SK-N-SH (cell line): ENCODE results near the gene NRG3. TPM values are rescaled to one million over a fixed set of nuclear protein-coding genes. Genes with fewer than 3 reads are reported as not detected.

Source experiments
- CTCF ChIA-PET: fragments of 300-600, 350-600 bp; formaldehyde crosslinking; extraction: SDS; loops from one replicate; lab custom pipeline; 2021; lab: Yijun Ruan, JAX
- POLR2A ChIA-PET: fragments of 350-600 bp; sonication (Branson Sonifier 250); formaldehyde crosslinking; extraction: SDS; loops from one replicate; lab custom pipeline; 2020; ENCODE audit warnings: antibody characterized with exemption, inconsistent platforms; lab: Yijun Ruan, JAX
- DNase-seq: peaks from one replicate; pipeline ENCODE4 v3.0.0; 2012
- H2AFZ ChIP-seq: fragments of 200-600 bp; sonication (generic); 2 replicates; pipeline ENCODE4 v1.8.1; 2016; ENCODE audit warnings: antibody characterized with exemption, mild to moderate bottlenecking, low read depth
- H3F3A ChIP-seq: fragments of 200-600 bp; sonication (generic); replicated peaks from 2 replicates; pipeline ENCODE3; 2016; ENCODE audit warnings: antibody characterized with exemption, mild to moderate bottlenecking; ENCODE audit not compliant: insufficient read depth
- H3K27ac ChIP-seq, 2 experiments: fragments of 200-500 bp in 1 of 2; fragments of 200-600 bp in 1 of 2; sonication (Bioruptor generic) in 1 of 2; sonication (generic), shearing (Covaris generic) in 1 of 2; 2 replicates each; pipeline versions ENCODE4 v1.5.1 to v1.6.1; 2014 to 2016; ENCODE audit warnings: low read depth in 2 of 2, inconsistent platforms in 1 of 2, low read length in 1 of 2, mild to moderate bottlenecking in 1 of 2, mixed read lengths in 1 of 2
- H3K27me3 ChIP-seq: fragments of 200-600 bp; sonication (generic), shearing (Covaris generic); 2 replicates; pipeline ENCODE4 v1.6.1; 2016; ENCODE audit warnings: mixed run types; ENCODE audit not compliant: insufficient read depth
- H3K36me3 ChIP-seq, 2 experiments: fragments of 200-500 bp in 1 of 2; fragments of 200-600 bp in 1 of 2; sonication (Bioruptor generic) in 1 of 2; sonication (generic) in 1 of 2; replicated peaks in 1 of 2; 2 replicates each; pipeline versions ENCODE3 to v1.5.1; 2014 to 2016; ENCODE audit warnings: low read length in 1 of 2, mild to moderate bottlenecking in 1 of 2; ENCODE audit not compliant: insufficient read depth in 2 of 2, control insufficient read depth in 1 of 2
- H3K4me1 ChIP-seq, 2 experiments: fragments of 200-500 bp in 1 of 2; fragments of 200-600 bp in 1 of 2; sonication (Bioruptor generic) in 1 of 2; sonication (generic), shearing (Covaris generic) in 1 of 2; 2 replicates each; pipeline versions ENCODE4 v1.5.1 to v1.6.1; 2014 to 2016; ENCODE audit warnings: low read depth in 1 of 2, low read length in 1 of 2, mixed run types in 1 of 2; ENCODE audit not compliant: insufficient read depth in 2 of 2, control insufficient read depth in 1 of 2
- H3K4me2 ChIP-seq: fragments of 200-600 bp; sonication (generic), shearing (Covaris generic); 2 replicates; pipeline ENCODE4 v1.6.1; 2017; ENCODE audit warnings: mixed run types
- H3K4me3 ChIP-seq, 2 experiments: fragments of 200-500 bp in 1 of 2; fragments of 200-600 bp in 1 of 2; sonication (Bioruptor generic) in 1 of 2; sonication (generic), shearing (Covaris generic) in 1 of 2; 2 replicates each; pipeline versions ENCODE4 v1.5.1 to v1.8.1; 2014 to 2016; ENCODE audit warnings: low read depth in 2 of 2, inconsistent platforms in 1 of 2, low read length in 1 of 2, mild to moderate bottlenecking in 1 of 2, mixed read lengths in 1 of 2, moderate library complexity in 1 of 2
- H3K79me2 ChIP-seq: fragments of 200-600 bp; sonication (generic); 2 replicates; pipeline ENCODE4 v1.8.1; 2017; ENCODE audit warnings: mild to moderate bottlenecking; ENCODE audit not compliant: insufficient read depth
- H3K9ac ChIP-seq: fragments of 200-600 bp; sonication (generic); 2 replicates; pipeline ENCODE4 v1.6.1; 2017; ENCODE audit warnings: mixed run types
- H3K9me2 ChIP-seq: fragments of 200-600 bp; sonication (generic); 2 replicates; pipeline ENCODE4 v1.6.1; 2017; ENCODE audit warnings: mixed run types
- H3K9me3 ChIP-seq: fragments of 200-600 bp; sonication (generic); 2 replicates; pipeline ENCODE4 v1.6.1; 2017; ENCODE audit warnings: mixed run types, mild to moderate bottlenecking, moderate library complexity
- H4K20me1 ChIP-seq: fragments of 200-600 bp; sonication (generic); 2 replicates; pipeline ENCODE4 v1.6.1; 2017; ENCODE audit warnings: mild to moderate bottlenecking, mixed run types; ENCODE audit not compliant: insufficient read depth
- ELF1 ChIP-seq: IDR thresholded peaks from 2 replicates; pipeline ENCODE4 v1.4.0; 2012
- EP300 ChIP-seq, 2 experiments: IDR thresholded peaks; 2 replicates each; pipeline versions ENCODE4 v1.4.0 to v1.6.1; 2012; ENCODE audit warnings: borderline replicate concordance in 1 of 2, low read depth in 1 of 2, low read length in 1 of 2
- EZH2phosphoT487 ChIP-seq: fragments of 200-600 bp; sonication (generic); IDR thresholded peaks from 2 replicates; pipeline ENCODE4 v1.6.1; 2017; ENCODE audit warnings: low read depth, mixed run types, mild to moderate bottlenecking, antibody characterized with exemption, moderate library complexity, borderline replicate concordance
- FOXJ3 ChIP-seq: sonication (generic); formaldehyde crosslinking; IDR thresholded peaks from 2 replicates; pipeline ENCODE4 v1.5.1; 2020; ENCODE audit warnings: mild to moderate bottlenecking, missing genetic modification reagents
- FOXM1 ChIP-seq: IDR thresholded peaks from 2 replicates; pipeline ENCODE4 v1.4.0; 2012; ENCODE audit warnings: low read depth, mild to moderate bottlenecking
- GATA2 ChIP-seq: sonication (generic); formaldehyde crosslinking; IDR thresholded peaks from 2 replicates; pipeline ENCODE4 v1.5.0; 2020; ENCODE audit warnings: mild to moderate bottlenecking, missing genetic modification reagents
- JUND ChIP-seq: IDR thresholded peaks from 2 replicates; pipeline ENCODE4 v1.4.0; 2012
- MEF2A ChIP-seq: IDR thresholded peaks from 2 replicates; pipeline ENCODE4 v1.4.0; 2012; ENCODE audit warnings: low read depth, borderline replicate concordance
- MXI1 ChIP-seq: IDR thresholded peaks from 2 replicates; pipeline ENCODE4 v1.6.1; 2012; ENCODE audit warnings: mild to moderate bottlenecking, low read depth, low read length, improper control_type of control experiment
- NFIC ChIP-seq: IDR thresholded peaks from 2 replicates; pipeline ENCODE4 v1.4.0; 2012; ENCODE audit warnings: borderline replicate concordance
- RXRA ChIP-seq: IDR thresholded peaks from 2 replicates; pipeline ENCODE4 v1.4.0; 2012; ENCODE audit warnings: low read depth, mild to moderate bottlenecking, borderline replicate concordance
- SIN3A ChIP-seq: IDR thresholded peaks from 2 replicates; pipeline ENCODE4 v1.6.1; 2012; ENCODE audit warnings: low read depth, mild to moderate bottlenecking, low read length, moderate library complexity, borderline replicate concordance
- SMC3 ChIP-seq: IDR thresholded peaks from 2 replicates; pipeline ENCODE4 v1.6.1; 2012; ENCODE audit warnings: low read depth, low read length, improper control_type of control experiment
- TAF1 ChIP-seq: IDR thresholded peaks from 2 replicates; pipeline ENCODE4 v1.6.1; 2012; ENCODE audit warnings: low read depth, mild to moderate bottlenecking, low read length, moderate library complexity, borderline replicate concordance
- YY1 ChIP-seq: IDR thresholded peaks from 2 replicates; pipeline ENCODE4 v1.4.0; 2012; ENCODE audit warnings: low read depth, mild to moderate bottlenecking
- WGBS: methylation state at CpG from one replicate; pipeline ENCODE4 v1.1.6; 2017; ENCODE audit warnings: low lambda C conversion rate; 5-methylcytosine and 5-hydroxymethylcytosine counted together
- polyA plus RNA-seq, 3 experiments: library from polyadenylated mRNA; depleted of rRNA; stranded (reverse); fragments of >200 nt; gene quantifications; 2 replicates each; pipeline ENCODE4 v1.2.3, GENCODE V29; 2012
- TF ChIP-seq, protein P1 (sequence below): fragments of 150-350 bp; IDR thresholded peaks from 2 replicates; pipeline ENCODE4 v1.6.1; 2016; ENCODE audit warnings: mild to moderate bottlenecking, low read depth, low read length
- TF ChIP-seq, protein P2 (sequence below): IDR thresholded peaks from 2 replicates; pipeline ENCODE4 v1.4.0; 2012; ENCODE audit warnings: low read depth, borderline replicate concordance
- TF ChIP-seq, protein P3 (sequence below): IDR thresholded peaks from 2 replicates; pipeline ENCODE4 v1.6.1; 2012; ENCODE audit warnings: mild to moderate bottlenecking, low read depth, low read length, moderate library complexity
- TF ChIP-seq, protein P4 (sequence below): fragments of 200-600 bp; sonication (generic); IDR thresholded peaks from 2 replicates; pipeline ENCODE4 v1.6.1; 2017; ENCODE audit warnings: antibody characterized with exemption, mild to moderate bottlenecking, moderate library complexity
- TF ChIP-seq, protein P5 (sequence below): IDR thresholded peaks from 2 replicates; pipeline ENCODE4 v1.4.0; 2012; ENCODE audit warnings: low read depth

Gene NRG3
- polyA plus RNA-seq, 1 of the 3 experiments (the other 2 are of a cell fraction), result 0.03 TPM

DNA sequence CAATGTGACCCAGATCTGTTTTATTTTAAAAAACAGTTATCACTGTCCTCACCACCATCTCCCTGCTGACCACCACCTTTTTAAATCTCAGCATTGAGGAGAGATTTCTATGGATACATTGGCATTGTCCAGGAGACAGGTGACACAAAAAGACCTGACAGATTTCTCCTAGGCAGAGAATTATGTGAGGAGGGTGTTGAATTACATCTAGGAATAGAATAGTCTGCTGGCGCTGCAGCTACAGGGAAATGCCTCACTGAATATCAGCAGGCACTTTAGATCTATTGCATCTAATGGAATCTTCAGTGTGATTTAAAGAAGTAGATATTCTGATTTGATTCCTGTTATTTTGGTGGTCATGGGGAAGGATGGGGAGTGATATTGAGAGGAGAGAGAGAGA is 593.5 kb downstream of the NRG3 start:
- H3K4me3 ChIP-seq, result no peak overlapping the region
- peaks cover 0 to 4% of the 10 kb centered on the region in 2 experiments; a peak in 1 of 4 replicates for H3K4me1 ChIP-seq
- no peaks in the 10 kb centered on the region for H4K20me1 ChIP-seq
- ChIA-PET CTCF (no interaction called here), POLR2A (no interaction called here)
- no peak overlapping the region for H3K4me2 ChIP-seq
- no peaks in the 10 kb centered on the region for H3F3A ChIP-seq
- no peak overlapping the region for H3K9ac ChIP-seq
- no peaks in the 10 kb centered on the region for H3K36me3 ChIP-seq
- 74% methylated on average over 1 of the region's 1 CpG for WGBS
- no peak overlapping the region for H3K27ac ChIP-seq
- no peak overlapping the region for H2AFZ ChIP-seq
- H3K9me2 ChIP-seq, result no peaks in the 10 kb centered on the region
- H3K79me2 ChIP-seq, result no peaks in the 10 kb centered on the region
- DNase-seq, result no peak
- no peaks in the 10 kb centered on the region for H3K9me3 ChIP-seq
- no peaks in the 10 kb centered on the region for H3K27me3 ChIP-seq
- TF ChIP-seq EP300 (IDR thresholded peaks at IDR 0.05; ENCODE audit: borderline replicate concordance in 1 of 2, low read depth in 1 of 2, low read length in 1 of 2) (no peak), JUND (no peak), SMC3 (no peak), RXRA (no peak), NFIC (no peak), SIN3A (no peak), TAF1 (no peak), FOXM1 (no peak), FOXJ3 (CRISPR knock-in tag) (no peak), EZH2phosphoT487 (no peak), ELF1 (no peak), MXI1 (no peak), MEF2A (no peak), YY1 (no peak), GATA2 (CRISPR knock-in tag) (no peak)
- TF ChIP-seq, protein P1, sequence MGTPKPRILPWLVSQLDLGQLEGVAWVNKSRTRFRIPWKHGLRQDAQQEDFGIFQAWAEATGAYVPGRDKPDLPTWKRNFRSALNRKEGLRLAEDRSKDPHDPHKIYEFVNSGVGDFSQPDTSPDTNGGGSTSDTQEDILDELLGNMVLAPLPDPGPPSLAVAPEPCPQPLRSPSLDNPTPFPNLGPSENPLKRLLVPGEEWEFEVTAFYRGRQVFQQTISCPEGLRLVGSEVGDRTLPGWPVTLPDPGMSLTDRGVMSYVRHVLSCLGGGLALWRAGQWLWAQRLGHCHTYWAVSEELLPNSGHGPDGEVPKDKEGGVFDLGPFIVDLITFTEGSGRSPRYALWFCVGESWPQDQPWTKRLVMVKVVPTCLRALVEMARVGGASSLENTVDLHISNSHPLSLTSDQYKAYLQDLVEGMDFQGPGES, result no peak
- TF ChIP-seq, protein P2, sequence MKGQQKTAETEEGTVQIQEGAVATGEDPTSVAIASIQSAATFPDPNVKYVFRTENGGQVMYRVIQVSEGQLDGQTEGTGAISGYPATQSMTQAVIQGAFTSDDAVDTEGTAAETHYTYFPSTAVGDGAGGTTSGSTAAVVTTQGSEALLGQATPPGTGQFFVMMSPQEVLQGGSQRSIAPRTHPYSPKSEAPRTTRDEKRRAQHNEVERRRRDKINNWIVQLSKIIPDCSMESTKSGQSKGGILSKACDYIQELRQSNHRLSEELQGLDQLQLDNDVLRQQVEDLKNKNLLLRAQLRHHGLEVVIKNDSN, result no peak
- TF ChIP-seq, protein P3, sequence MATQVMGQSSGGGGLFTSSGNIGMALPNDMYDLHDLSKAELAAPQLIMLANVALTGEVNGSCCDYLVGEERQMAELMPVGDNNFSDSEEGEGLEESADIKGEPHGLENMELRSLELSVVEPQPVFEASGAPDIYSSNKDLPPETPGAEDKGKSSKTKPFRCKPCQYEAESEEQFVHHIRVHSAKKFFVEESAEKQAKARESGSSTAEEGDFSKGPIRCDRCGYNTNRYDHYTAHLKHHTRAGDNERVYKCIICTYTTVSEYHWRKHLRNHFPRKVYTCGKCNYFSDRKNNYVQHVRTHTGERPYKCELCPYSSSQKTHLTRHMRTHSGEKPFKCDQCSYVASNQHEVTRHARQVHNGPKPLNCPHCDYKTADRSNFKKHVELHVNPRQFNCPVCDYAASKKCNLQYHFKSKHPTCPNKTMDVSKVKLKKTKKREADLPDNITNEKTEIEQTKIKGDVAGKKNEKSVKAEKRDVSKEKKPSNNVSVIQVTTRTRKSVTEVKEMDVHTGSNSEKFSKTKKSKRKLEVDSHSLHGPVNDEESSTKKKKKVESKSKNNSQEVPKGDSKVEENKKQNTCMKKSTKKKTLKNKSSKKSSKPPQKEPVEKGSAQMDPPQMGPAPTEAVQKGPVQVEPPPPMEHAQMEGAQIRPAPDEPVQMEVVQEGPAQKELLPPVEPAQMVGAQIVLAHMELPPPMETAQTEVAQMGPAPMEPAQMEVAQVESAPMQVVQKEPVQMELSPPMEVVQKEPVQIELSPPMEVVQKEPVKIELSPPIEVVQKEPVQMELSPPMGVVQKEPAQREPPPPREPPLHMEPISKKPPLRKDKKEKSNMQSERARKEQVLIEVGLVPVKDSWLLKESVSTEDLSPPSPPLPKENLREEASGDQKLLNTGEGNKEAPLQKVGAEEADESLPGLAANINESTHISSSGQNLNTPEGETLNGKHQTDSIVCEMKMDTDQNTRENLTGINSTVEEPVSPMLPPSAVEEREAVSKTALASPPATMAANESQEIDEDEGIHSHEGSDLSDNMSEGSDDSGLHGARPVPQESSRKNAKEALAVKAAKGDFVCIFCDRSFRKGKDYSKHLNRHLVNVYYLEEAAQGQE, result no peak
- TF ChIP-seq, protein P4, sequence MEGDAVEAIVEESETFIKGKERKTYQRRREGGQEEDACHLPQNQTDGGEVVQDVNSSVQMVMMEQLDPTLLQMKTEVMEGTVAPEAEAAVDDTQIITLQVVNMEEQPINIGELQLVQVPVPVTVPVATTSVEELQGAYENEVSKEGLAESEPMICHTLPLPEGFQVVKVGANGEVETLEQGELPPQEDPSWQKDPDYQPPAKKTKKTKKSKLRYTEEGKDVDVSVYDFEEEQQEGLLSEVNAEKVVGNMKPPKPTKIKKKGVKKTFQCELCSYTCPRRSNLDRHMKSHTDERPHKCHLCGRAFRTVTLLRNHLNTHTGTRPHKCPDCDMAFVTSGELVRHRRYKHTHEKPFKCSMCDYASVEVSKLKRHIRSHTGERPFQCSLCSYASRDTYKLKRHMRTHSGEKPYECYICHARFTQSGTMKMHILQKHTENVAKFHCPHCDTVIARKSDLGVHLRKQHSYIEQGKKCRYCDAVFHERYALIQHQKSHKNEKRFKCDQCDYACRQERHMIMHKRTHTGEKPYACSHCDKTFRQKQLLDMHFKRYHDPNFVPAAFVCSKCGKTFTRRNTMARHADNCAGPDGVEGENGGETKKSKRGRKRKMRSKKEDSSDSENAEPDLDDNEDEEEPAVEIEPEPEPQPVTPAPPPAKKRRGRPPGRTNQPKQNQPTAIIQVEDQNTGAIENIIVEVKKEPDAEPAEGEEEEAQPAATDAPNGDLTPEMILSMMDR, result no peak
- TF ChIP-seq, protein P5, sequence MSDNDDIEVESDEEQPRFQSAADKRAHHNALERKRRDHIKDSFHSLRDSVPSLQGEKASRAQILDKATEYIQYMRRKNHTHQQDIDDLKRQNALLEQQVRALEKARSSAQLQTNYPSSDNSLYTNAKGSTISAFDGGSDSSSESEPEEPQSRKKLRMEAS, result no peak
